Glutamatergic neuron (in vitro differentiated cells): Measurements from ENCODE around the gene ZCCHC4. TPM values are rescaled to one million over a fixed set of nuclear protein-coding genes. Genes with fewer than 3 reads are reported as not detected.

Experiments used
- DNase-seq: peaks from one replicate; pipeline ENCODE4 v3.0.0; 2022
- H3K27ac Mint-ChIP-seq: one replicate; pipeline ENCODE4 v1.8.0; 2020; ENCODE audit warnings: mild to moderate bottlenecking, mixed read lengths, inconsistent platforms; ENCODE audit not compliant: unreplicated experiment
- H3K27me3 Mint-ChIP-seq: one replicate; pipeline ENCODE4 v1.8.0; 2020; ENCODE audit warnings: mild to moderate bottlenecking, moderate library complexity, mixed read lengths, inconsistent platforms; ENCODE audit not compliant: unreplicated experiment
- H3K36me3 Mint-ChIP-seq: one replicate; pipeline ENCODE4 v1.8.0; 2020; ENCODE audit warnings: mild to moderate bottlenecking, mixed read lengths, inconsistent platforms; ENCODE audit not compliant: unreplicated experiment
- H3K4me1 Mint-ChIP-seq: one replicate; pipeline ENCODE4 v1.8.0; 2020; ENCODE audit warnings: mild to moderate bottlenecking, low read depth, mixed read lengths, inconsistent platforms; ENCODE audit not compliant: unreplicated experiment
- H3K4me3 Mint-ChIP-seq: one replicate; pipeline ENCODE4 v1.8.0; 2020; ENCODE audit warnings: mild to moderate bottlenecking, mixed read lengths, inconsistent platforms; ENCODE audit not compliant: unreplicated experiment
- H3K9me3 Mint-ChIP-seq: one replicate; pipeline ENCODE4 v1.8.0; 2020; ENCODE audit warnings: mild to moderate bottlenecking, moderate library complexity, mixed read lengths, inconsistent platforms; ENCODE audit not compliant: unreplicated experiment
- CTCF ChIP-seq: fragments of 200-600 bp; sonication (generic); IDR thresholded peaks from one replicate; pipeline ENCODE4 v1.5.0; 2021; ENCODE audit not compliant: partially characterized antibody, unreplicated experiment
- total RNA-seq: library from RNA; stranded (reverse); fragmentation: NEBNext Ultra II Directional; extraction: Animal tissue kit (Norgen Biotek cat#: 25700); gene quantifications from one replicate; pipeline ENCODE4 v1.2.1, GENCODE V29; 2021; ENCODE audit not compliant: unreplicated experiment

ZCCHC4 gene
- total RNA-seq, 1 donor from 2014 or later = 7.4 TPM

GRCh38 chr4:25347473-25347872, 34.9 kb downstream of the ZCCHC4 start:
- H3K36me3 Mint-ChIP-seq = no peaks in the 10 kb centered on the region
- H3K4me1 Mint-ChIP-seq = no peaks in the 10 kb centered on the region
- no peaks in the 10 kb centered on the region for H3K9me3 Mint-ChIP-seq
- DNase-seq = no peak
- H3K27ac Mint-ChIP-seq = no peak overlapping the region
- no peak overlapping the region for H3K4me3 Mint-ChIP-seq
- no peak for TF ChIP-seq CTCF
- no peaks in the 10 kb centered on the region for H3K27me3 Mint-ChIP-seq

- Mint-ChIP-seq H3K27ac (no peak overlapping the region), H3K4me1 (no peaks in the 10 kb centered on the region), H3K9me3 (no peaks in the 10 kb centered on the region), H3K27me3 (no peaks in the 10 kb centered on the region), H3K36me3 (no peaks in the 10 kb centered on the region), H3K4me3 (no peak overlapping the region)
- DNase-seq = no peak
- TF ChIP-seq CTCF = no peak
These were observed 35.4 kb downstream of the ZCCHC4 start for GRCh38 chr4:25347971-25348370.

GRCh38 chr4:25350561-25350960, 38.0 kb downstream of the ZCCHC4 start:
- Mint-ChIP-seq H3K4me3 (no peak overlapping the region), H3K36me3 (no peaks in the 10 kb centered on the region), H3K4me1 (no peaks in the 10 kb centered on the region), H3K9me3 (no peaks in the 10 kb centered on the region), H3K27ac (no peak overlapping the region), H3K27me3 (peaks cover 2% of the 10 kb centered on the region)
- TF ChIP-seq CTCF = no peak
- no peak for DNase-seq

GRCh38 chr4:25351777-25352416, 39.3 kb downstream of the ZCCHC4 start:
- no peaks in the 10 kb centered on the region for H3K36me3 Mint-ChIP-seq
- DNase-seq = no peak
- H3K4me3 Mint-ChIP-seq = no peak overlapping the region
- H3K27me3 Mint-ChIP-seq = peaks cover 2% of the 10 kb centered on the region
- no peaks in the 10 kb centered on the region for H3K9me3 Mint-ChIP-seq
- no peak for TF ChIP-seq CTCF
- H3K27ac Mint-ChIP-seq = no peak overlapping the region
- H3K4me1 Mint-ChIP-seq = no peaks in the 10 kb centered on the region

GRCh38 chr4:25356068-25356467, 43.5 kb downstream of the ZCCHC4 start:
- no peak for TF ChIP-seq CTCF
- H3K4me3 Mint-ChIP-seq = no peak overlapping the region
- H3K4me1 Mint-ChIP-seq = peaks cover 4% of the 10 kb centered on the region
- H3K9me3 Mint-ChIP-seq = no peaks in the 10 kb centered on the region
- DNase-seq = no peak
- H3K36me3 Mint-ChIP-seq = peaks cover 7% of the 10 kb centered on the region
- H3K27me3 Mint-ChIP-seq = peaks cover 3% of the 10 kb centered on the region
- no peak overlapping the region for H3K27ac Mint-ChIP-seq
